Suprapubic skin (tissue), 4 donors: Measurements from ENCODE around the gene TULP4. TPM values are rescaled to one million over a fixed set of nuclear protein-coding genes. Genes with fewer than 3 reads are reported as not detected.
"Not testable (repeated sequence)": the region's sequence is repeated elsewhere in the genome, so short reads cannot be mapped to it uniquely, and the experiment has no call there.

Experiments used
- DNase-seq, 2 donors: peaks; one replicate each; pipeline ENCODE4 v3.0.0-alpha.2; 2019; ENCODE audit warnings: low spot score in 2 of 2
- H3K27ac ChIP-seq: fragments of 200-600 bp; sonication (generic); one replicate; pipeline ENCODE4 v1.5.1; 2019
- H3K27me3 ChIP-seq: fragments of 200-600 bp; sonication (generic); one replicate; pipeline ENCODE4 v1.5.1; 2019
- H3K36me3 ChIP-seq: fragments of 200-600 bp; sonication (generic); one replicate; pipeline ENCODE4 v1.5.1; 2019
- H3K4me1 ChIP-seq: fragments of 200-600 bp; sonication (generic); one replicate; pipeline ENCODE4 v1.5.1; 2019
- H3K4me3 ChIP-seq: fragments of 200-600 bp; sonication (generic); one replicate; pipeline ENCODE4 v1.5.1; 2019; ENCODE audit warnings: mild to moderate bottlenecking
- H3K9me3 ChIP-seq: fragments of 200-600 bp; sonication (generic); one replicate; pipeline ENCODE4 v1.5.1; 2019
- EP300 ChIP-seq: sonication (generic); formaldehyde crosslinking; IDR thresholded peaks from one replicate; pipeline ENCODE4 v1.6.1; 2017; ENCODE audit warnings: antibody characterized with exemption
- POLR2A ChIP-seq, 2 donors: fragments of 450-650 bp; IDR thresholded peaks; one replicate each; pipeline ENCODE4 v1.6.1; 2017; ENCODE audit warnings: antibody characterized with exemption in 2 of 2, mild to moderate bottlenecking in 2 of 2, moderate library complexity in 2 of 2
- POLR2AphosphoS5 ChIP-seq, 3 donors: sonication (generic); formaldehyde crosslinking; IDR thresholded peaks; one replicate each; pipeline ENCODE4 v1.6.1; 2017; ENCODE audit warnings: antibody characterized with exemption in 3 of 3
- whole genome bisulfite sequencing: methylation state at CpG from one replicate; pipeline ENCODE4 v1.1.5; 2018; 5-methylcytosine and 5-hydroxymethylcytosine counted together
- total RNA-seq, 4 donors: library from RNA; depleted of rRNA; stranded (reverse); fragments of >200 nt; gene quantifications; one replicate each; pipeline ENCODE4 v1.1.0, GENCODE V29; 2016
- TF ChIP-seq, protein P1 (sequence below), 2 donors: fragments of 200-600 bp in 1 of 2; fragments of 450-650 bp in 1 of 2; sonication (generic) in 1 of 2; IDR thresholded peaks; one replicate each; pipeline ENCODE4 v1.5.1; 2016 to 2019; ENCODE audit warnings: antibody characterized with exemption in 2 of 2, mild to moderate bottlenecking in 1 of 2, moderate library complexity in 1 of 2

Gene TULP4
- total RNA-seq, 4 donors from 2014 or later = 123 to 156 (median 132) TPM

- no peak for TF ChIP-seq POLR2A (IDR thresholded peaks at IDR 0.05)
- no peak for TF ChIP-seq POLR2AphosphoS5 (IDR thresholded peaks at IDR 0.05)
- TF ChIP-seq, protein P1, sequence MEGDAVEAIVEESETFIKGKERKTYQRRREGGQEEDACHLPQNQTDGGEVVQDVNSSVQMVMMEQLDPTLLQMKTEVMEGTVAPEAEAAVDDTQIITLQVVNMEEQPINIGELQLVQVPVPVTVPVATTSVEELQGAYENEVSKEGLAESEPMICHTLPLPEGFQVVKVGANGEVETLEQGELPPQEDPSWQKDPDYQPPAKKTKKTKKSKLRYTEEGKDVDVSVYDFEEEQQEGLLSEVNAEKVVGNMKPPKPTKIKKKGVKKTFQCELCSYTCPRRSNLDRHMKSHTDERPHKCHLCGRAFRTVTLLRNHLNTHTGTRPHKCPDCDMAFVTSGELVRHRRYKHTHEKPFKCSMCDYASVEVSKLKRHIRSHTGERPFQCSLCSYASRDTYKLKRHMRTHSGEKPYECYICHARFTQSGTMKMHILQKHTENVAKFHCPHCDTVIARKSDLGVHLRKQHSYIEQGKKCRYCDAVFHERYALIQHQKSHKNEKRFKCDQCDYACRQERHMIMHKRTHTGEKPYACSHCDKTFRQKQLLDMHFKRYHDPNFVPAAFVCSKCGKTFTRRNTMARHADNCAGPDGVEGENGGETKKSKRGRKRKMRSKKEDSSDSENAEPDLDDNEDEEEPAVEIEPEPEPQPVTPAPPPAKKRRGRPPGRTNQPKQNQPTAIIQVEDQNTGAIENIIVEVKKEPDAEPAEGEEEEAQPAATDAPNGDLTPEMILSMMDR (IDR thresholded peaks at IDR 0.05) = no peak
- TF ChIP-seq EP300 = no peak
- Histone ChIP-seq H3K4me1 (no peaks in the 10 kb centered on the region), H3K4me3 (no peak overlapping the region), H3K9me3 (no peaks in the 10 kb centered on the region), H3K36me3 (peaks cover 5% of the 10 kb centered on the region), H3K27ac (no peak overlapping the region), H3K27me3 (no peaks in the 10 kb centered on the region)
- DNase-seq = no peak
- WGBS = 91% methylated on average over 4 of the region's 4 CpGs
Observed at GRCh38 chr6:158340252-158340651, 28.0 kb downstream of the TULP4 start.

DNA sequence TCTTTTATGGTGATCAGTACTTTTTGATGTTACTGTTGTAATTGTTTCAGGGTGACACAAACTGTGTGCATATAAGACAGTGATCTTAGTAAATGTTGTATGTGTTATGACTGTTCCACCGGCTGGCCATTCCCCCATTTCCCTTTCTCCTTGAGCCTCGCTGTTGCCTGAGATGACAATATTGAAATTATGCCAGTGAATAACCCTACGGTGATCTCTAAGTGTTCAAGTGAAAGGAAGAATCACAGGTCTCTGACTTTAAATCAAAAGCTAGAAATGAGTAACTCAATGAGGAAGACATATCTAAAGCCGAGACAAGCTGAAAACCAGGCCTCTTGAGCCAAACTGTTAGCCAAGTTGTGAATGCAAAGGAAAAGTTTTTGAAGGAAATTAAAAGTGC is 32.3 kb downstream of the TULP4 start:
- H3K9me3 ChIP-seq = no peaks in the 10 kb centered on the region
- H3K4me3 ChIP-seq = no peak overlapping the region
- H3K27me3 ChIP-seq = no peaks in the 10 kb centered on the region
- H3K36me3 ChIP-seq = peaks cover 5% of the 10 kb centered on the region
- DNase-seq = no peak
- WGBS = 87% methylated on average over 4 of the region's 4 CpGs
- no peak for TF ChIP-seq POLR2AphosphoS5 (IDR thresholded peaks at IDR 0.05)
- no peak for TF ChIP-seq POLR2A (IDR thresholded peaks at IDR 0.05)
- TF ChIP-seq EP300 = no peak
- TF ChIP-seq, protein P1 (IDR thresholded peaks at IDR 0.05) = no peak
- no peaks in the 10 kb centered on the region for H3K4me1 ChIP-seq
- H3K27ac ChIP-seq = no peak overlapping the region

DNA sequence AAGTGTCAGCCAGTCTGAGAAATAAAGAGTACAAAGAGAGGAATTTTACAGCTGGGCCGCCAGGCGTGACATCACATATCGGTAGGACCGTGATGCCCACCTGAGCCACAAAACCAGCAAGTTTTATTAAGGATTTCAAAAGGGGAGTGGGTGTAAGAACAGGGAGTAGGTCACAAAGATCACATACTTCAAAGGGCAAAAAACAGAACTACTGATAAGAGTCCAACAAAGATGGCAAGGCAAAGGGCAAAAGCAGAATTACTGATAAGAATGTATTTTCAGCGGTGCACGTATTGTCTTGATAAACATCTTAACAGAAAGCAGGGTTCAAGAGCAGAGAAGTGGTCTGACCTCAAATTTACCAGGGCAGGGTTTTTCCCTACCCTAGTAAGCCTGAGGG is 33.2 kb downstream of the TULP4 start:
- 95% methylated on average over 6 of the region's 6 CpGs for WGBS
- not testable (repeated sequence) for DNase-seq, H3K27ac ChIP-seq, H3K4me3 ChIP-seq, H3K4me1 ChIP-seq, H3K9me3 ChIP-seq, H3K36me3 ChIP-seq, H3K27me3 ChIP-seq

- WGBS = 100% methylated on average over 2 of the region's 2 CpGs
Observed at GRCh38 chr6:158347335-158347734, 35.1 kb downstream of the TULP4 start.

GRCh38 chr6:158348737-158349504 is 36.7 kb downstream of the TULP4 start:
- not testable (repeated sequence) for H3K9me3 ChIP-seq, H3K27me3 ChIP-seq, H3K27ac ChIP-seq, DNase-seq, H3K4me1 ChIP-seq, H3K36me3 ChIP-seq, H3K4me3 ChIP-seq
- 100% methylated on average over 6 of the region's 47 CpGs for WGBS

More at GRCh38 chr6:158347335-158347734, 35.1 kb downstream of the TULP4 start:
- H3K4me3 ChIP-seq = no peak overlapping the region
- H3K4me1 ChIP-seq = no peaks in the 10 kb centered on the region
- no peaks in the 10 kb centered on the region for H3K27me3 ChIP-seq
- no peak for DNase-seq
- TF ChIP-seq POLR2AphosphoS5 (IDR thresholded peaks at IDR 0.05) (no peak), POLR2A (IDR thresholded peaks at IDR 0.05) (no peak)
- no peak overlapping the region for H3K27ac ChIP-seq
- no peaks in the 10 kb centered on the region for H3K36me3 ChIP-seq
- H3K9me3 ChIP-seq = no peaks in the 10 kb centered on the region

- not testable (repeated sequence) for H3K4me1 ChIP-seq, DNase-seq, H3K27me3 ChIP-seq, H3K27ac ChIP-seq, H3K36me3 ChIP-seq, H3K9me3 ChIP-seq, H3K4me3 ChIP-seq
- WGBS = 97% methylated on average over 12 of the region's 54 CpGs
Observed at GRCh38 chr6:158349505-158350275, 37.4 kb downstream of the TULP4 start.

- not testable (repeated sequence) for H3K27ac ChIP-seq, DNase-seq, H3K36me3 ChIP-seq, H3K27me3 ChIP-seq, H3K4me3 ChIP-seq, H3K9me3 ChIP-seq, H3K4me1 ChIP-seq
- 98% methylated on average over 7 of the region's 7 CpGs for WGBS
Observed at GRCh38 chr6:158350731-158351130, 38.5 kb downstream of the TULP4 start.
